Measurements from ENCODE around the gene NRGN.
A peak's percentile ranks its signal among the peaks of the same experiment; 100 is the strongest.
"Not testable (repeated sequence)": the region's sequence is repeated elsewhere in the genome, so short reads cannot be mapped to it uniquely, and the experiment has no call there.

NRGN gene

DNA sequence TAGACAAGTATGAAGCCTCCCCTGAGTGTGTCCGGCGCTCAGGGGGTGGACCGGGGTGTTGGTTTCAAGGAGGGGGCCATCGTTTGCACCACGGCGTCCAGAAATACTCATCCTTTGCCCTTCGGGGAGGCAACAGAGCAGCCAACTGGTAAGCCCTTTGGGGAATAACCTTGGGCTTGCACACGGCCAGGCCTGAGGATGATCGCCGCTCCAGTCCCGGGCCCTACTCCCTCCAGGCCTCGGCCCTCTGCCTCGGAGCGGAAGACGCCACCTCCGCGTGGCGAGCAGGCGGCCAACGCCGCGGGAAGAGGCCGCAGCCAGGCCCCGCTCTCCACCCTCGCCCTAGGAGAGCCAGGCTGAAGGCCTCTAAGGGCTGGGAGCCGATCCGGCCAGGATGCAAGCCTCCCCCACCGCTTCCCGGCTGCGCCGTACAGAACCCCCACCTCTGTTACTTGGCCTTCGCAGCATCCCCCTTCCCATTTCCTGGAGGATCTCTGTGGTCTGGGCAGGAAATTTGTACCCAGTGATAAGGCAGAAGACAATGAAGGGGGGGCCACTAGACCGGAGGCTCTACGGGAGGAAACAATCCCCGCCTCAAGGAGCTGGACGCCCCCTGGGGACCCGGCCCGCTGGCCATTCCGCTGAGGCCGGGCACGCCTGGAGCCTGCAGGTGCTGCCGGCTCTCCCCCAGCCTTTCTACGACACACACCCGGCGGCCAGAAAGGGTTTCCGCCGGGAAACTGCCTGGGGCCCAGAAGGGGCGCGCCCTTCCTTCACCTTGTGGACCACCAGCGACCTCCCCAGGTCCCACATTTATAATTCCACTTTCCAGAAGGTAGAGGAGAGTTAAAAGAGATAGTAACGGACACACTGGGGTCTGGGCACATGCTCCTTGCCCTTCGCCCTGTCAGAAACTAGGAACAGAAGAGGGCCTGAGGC, 19.8 kb downstream of the NRGN start:
- DNase-seq: no peak

DNA sequence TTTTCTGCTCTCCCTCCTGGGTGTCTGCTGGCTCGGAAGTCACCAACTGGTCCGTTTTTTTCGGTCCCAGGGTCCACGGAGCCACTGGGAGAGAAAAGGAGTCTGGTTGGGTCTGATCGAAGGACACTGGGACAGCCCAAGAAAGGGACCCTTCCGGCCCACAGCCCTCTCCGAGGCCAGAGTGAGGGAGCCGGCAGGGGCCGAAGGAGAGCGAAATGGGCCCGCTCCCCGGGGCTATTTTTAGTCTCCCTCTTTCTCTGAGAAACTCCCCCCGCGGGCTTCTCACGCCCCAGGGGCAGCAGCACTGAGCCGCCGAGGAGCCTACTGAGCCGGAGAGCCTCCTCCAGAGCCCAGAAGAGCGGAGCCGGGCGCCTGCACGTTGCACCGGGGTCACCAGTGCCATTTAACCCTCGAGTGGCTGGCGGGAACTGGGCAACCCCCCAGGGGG, 20.5 kb downstream of the NRGN start:
- no peak for DNase-seq

DNA sequence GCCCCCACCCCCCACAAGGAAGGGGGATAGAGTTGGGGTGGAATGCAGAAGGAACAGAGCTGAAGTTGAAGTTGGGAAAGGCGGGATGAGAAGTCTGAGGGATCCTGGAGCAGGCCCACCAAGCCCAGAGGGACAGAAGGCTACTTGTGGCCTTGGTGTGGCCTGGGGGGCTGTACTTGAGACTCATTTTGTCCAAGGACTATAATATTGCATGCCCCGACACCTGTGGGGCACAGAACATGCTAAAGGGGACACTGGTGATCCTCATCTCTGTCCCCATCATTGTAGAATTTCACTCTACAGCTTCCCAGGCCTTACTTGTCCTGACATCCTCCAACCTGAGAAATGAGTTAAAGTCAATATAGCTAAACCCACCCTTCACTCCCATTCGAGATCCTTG, 21.1 kb downstream of the NRGN start:
- DNase-seq: no peak

DNA sequence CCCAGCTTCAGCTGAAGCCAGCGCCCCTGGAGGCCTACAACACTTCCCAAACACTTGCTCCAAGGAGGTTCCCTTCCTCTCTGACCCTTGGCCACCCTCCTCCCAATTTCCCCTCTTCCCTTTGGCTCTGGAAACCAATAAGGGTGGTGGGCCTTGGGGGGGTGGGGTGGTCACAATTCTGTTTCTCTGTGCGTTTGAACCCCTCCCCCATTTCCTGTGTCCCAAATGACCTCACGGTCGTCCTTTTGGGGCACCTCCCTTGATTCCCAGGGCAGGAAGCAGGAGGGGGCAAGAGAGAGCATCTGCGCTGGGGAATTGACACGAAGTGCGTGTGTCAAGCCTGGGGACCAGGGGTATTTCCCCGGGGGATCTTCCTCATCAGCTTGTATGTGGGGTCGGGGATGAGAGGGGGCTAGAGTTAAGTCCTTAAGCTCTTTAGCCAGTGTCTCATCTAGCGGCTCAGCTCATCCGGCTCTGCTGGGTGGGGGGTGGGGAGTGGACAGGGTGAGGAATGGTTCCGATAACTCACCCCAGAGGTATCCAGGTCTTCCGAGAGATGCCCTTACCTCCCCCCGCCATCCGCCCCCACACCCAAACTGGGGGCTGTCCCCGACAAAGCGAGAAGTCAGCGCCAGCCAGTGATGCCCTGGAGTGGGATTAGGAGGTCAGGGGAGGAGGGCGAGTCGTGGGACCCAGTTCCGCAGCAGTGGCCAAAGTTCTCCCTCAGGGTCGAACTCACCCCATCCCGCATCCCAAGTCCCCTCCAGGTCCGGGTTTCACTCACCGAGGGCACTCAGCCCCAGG, 21.8 kb downstream of the NRGN start:
- DNase-seq: no peak

DNA sequence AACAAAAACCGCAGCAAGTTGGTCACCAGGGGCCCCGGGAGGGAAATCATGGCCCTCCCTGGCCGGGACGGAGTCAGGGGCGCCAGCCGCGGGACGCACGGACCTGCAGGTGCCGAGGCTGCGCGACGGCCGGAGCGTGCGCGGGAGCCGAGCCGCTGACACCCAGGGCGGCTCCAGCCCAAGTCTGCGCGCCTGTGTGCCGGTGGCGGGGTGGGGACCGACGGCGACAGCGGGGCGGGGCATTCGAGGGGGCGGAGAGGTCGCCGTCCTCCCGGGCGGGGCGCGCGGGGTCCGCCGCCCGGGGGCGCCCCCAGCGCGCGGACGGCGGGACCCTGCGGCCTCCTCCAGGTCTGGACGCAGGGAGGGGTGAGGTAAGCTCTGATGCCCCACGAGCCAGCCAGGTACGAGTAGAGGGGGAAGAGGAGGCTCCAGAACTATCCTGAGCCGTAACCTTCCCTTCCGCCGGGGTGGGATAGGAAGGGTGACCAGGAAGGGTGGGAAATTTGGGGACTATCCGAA, 22.4 kb downstream of the NRGN start, which contains the start of gene ESAM:
Gene ESAM (minus strand): TSS at position 186 of the 519 bp plus-strand sequence. CDS start 136 bp downstream, at position 50.
- DNase-seq: peak; percentile 61

DNA sequence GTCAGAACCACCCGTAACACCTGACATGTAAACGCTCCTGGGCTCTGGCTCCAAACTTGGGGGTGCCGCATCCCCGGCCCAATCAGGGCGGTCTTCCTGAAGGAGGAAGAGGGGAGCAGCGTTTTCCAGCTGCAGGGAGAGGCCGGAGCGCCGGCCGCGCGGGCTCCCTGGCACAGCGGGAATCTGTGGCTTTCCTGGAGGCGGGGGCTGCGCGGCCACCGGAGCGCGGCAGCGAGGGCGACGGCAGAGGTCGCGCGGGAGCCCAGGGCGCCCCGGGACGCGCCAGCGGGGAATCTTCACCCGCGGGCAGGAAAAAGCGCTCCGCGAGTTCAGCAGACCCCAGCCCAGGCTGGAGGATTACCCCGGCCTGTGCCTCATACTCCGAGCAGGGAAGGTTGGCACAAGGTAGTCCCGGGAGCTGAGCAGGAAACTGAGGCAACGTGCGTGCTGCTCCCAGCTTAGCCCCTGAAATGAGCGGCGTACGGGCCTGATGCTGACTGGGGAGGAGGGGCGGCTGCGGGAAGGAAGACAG, 22.9 kb downstream of the NRGN start:
- DNase-seq: peak; percentile 55

DNA sequence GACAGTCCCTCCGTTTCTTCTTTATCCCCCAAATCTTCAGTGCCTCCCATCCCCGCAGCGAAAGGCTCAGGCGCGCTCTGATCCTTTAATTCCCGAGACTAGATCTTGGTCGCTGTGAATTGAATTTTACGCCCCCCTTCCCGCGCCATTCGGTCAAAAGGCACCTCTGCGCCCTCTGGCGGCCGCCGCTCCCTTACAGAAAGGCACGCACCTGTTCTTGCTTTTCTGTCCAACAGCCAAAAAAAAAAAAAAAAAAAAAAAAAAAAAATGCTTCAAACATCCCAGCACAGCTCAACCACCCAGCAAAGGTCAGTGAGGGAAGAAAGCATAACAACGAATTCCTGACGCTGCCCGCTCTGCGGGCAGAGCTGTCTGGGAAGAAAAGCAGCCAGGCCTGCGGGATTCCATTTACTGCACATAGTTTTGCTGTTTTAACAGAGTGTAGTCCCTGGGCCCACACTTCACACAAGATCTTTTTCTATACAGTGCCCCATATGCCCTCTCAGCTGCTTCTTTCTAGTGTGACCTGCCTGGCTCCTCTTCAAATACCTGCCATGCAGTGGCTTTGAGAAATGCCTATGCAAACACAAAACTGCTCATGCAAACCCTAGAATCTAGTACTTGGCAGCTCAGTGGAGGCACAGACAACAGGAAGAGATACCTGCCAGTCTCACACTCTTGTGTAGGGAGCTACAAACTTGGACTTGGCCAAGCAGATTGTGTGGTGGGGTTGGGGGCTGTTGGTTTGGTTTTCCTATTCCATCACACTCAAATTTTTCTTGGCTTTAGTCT, 23.6 kb downstream of the NRGN start:
- peak; percentile 82 for DNase-seq

DNA sequence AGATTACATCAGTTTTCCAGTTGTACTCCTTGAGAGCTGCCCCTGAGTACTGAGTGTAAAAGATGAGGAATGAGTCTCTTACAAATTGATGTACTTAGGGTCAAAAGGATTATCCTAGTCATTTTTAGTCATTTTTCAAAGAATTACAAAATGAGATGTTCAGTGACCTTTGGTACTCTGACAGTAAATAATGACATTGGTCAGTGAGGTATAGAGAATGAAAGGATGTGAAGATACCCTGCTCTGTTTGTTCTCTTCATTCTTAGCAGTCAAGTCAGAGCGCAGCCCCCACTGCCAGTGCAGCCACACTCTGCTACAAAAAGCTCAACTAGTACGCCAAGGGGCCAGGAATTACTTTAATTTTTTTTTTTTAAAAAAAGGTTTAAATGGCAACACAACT, 26.4 kb downstream of the NRGN start:
- DNase-seq: no peak

DNA sequence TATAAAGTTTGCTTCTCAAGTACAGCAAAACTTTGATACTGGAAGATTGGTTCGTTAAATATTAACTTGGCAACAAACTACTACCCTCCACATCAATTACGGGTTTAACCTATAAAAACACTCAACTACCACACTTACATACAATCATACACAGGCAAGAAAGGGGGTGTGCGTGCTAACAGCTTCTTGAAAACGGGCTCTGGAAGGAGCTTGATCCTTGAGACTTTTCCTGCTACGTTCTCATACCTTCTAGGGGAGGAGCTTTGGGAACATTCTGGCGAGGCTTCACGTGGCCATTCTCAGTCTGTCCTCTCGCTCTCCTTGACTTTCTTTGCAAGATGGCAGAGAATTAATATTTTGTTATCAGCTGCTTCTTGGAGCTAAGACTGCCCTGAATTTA, 29.2 kb downstream of the NRGN start:
- DNase-seq: no peak

DNA sequence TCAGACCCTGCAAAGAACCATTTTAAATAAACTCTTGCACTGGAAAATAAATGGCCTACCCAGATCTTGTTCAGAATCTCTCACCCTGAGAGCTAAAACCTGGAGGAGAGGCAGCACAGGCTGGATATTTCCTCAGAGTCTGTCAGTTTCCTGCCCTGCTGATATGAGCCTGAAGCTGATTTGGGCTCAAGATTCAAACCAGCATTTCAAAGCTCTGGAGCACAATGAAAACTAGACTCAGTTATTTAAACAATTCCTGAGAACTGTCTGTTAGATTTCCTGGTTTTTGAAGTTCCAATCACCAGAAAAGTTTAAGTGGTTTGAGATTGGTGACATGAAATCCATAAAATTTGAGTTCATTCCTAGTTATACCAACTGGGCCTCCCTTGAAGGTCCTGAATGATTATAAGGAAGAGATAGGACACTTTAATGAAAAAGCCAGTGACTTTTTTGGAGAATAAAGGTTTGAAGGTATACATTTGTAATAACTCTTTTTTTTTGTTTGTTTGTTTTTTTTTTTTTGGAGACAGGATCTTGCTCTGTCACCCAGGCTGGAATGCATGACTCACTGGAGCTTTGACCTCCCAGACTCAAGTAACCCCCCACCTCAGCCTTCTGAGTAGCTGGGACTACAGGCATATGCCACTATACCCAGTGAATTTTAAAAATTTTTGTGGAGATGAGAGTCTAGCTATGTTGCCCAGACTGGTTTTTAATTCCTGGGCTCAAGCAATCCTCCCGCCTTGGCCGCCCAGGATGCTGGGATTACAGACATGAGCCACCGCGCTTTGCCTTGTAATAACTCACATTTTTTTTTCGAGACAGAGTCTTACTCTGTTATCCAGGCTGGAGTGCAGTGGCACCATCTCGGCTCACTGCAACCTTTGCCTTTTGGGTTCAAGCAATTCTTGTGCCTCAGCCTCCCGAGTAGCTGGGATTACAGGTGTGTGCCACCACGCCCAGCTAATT, 30.3 kb downstream of the NRGN start:
- no peak for DNase-seq

DNA sequence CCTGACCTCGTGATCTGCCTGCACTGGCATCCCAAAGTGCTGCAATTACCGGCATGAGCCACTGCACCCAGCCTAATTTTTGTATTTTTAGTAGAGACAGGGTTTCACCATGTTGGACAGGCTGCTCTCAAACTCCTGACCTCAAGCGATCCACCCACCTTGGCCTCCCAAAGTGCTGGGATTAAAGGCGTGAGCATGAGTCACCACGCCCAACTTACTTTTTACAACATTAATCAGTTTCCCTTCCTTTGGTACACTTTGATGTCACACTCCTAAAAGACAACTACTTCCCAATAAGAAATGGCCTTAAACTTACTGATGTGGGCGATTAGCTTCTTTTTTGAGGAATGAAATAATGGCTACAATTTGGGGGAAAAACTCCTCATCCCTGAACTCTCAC, 31.2 kb downstream of the NRGN start:
- DNase-seq: not testable (repeated sequence)

DNA sequence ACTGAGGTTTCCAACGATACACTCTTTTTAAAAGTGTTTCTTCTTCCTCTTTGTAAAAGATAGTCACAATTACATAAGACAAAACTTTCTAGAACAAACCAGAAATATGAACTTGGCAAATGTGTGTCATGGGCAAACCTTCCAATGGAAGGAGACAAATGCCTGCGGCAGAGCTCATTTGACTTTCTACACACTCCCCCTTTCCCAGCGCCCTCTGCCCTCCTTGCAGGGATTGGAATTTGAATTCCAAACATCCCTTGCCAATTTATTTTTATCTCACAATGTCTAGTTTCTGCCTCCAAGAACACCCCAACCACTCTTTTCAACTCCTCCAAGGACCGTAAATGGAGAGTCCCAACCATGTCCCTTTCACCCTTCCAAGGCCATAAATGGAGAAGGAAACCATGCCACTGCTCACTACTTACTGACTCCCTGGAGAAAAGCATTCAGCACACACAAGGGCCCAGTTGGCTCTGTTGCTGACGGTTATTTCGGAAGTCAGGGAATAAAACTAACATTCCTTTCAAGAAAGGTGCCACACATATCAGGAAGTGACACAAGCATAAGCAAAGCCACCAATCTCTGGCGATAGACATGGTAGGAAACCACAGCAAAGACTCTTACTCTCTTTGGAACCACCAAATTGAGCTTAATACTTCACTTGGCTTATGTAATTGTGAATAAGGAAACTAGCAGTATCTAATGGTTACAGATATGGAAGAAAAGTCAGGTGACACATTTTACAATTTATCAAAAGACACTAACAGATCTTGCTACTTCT, 37.3 kb downstream of the NRGN start:
- no peak for DNase-seq

DNA sequence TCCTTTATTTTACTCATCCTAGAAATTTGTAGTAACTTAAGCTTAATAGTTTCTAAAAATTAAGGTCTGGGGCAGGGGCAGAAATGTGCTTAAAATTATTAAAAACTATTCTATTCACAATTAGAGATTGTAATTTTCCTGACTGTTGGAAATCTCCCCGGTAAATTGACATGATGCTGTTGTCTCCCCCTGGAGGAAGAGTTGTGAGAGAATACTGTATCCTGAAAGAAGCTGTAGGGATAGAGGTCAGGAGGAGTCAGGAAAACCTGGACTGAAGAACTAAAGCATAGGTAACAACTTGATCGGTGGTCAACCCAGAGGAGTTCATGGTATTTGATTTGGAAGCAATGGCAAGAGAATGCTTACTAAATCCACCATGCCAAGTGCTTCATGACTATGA, 38.5 kb downstream of the NRGN start:
- DNase-seq: no peak

DNA sequence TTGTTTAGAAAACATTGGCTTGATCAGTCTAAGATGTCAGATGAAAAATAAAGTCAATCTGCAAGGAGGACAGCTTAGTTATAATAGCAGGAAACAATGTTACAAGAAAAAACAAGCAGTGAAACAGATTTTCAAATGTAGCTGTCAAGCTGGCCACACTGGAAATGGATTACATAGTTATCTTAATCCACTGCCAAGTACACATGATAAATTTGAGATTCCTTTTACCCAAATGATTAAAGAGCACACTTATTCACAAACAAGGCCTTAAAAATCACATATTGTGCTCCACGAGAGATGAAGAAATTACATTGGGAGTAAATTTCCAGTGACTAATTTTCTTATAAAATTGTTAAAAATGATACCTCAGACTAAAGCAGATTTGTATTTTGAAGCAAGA, 39.8 kb downstream of the NRGN start:
- DNase-seq: no peak

DNA sequence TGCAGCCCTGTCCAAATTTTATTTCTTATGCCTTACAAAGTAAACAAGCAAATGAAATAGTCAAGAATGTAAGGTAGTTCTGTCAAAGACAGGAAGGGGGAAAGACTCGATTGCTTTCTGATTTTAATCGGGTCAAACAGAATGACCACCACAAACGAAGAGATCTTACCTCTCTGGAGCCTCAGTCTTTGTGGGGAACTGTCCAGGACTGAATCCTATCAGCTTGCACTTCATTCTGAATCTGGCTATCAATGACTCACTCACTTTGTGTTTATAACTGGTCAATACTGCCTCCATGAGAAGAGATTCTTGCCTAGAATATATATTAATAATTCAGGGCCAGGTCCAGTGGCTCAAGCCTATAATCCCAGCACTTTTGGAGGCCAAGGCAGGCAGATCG, 43.3 kb downstream of the NRGN start:
- DNase-seq: no peak

DNA sequence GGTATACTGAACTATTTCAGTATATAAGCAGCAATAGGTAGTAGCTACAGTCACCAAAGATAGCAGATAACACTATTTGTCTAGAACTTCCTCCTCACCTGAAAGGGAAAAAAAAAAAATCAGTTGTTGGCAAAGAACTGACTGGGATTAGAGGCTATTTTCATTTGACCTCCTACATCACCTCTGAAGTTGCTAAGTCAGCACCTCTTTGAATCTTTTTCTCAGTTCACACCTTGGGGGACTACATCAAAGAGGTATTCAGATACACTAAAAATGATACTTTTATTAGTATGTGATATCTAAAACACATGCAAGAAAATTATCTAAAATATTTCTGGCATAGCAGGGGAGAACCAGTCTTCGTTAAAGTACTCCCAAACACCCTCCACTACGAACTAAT, 44.3 kb downstream of the NRGN start:
- no peak for DNase-seq

DNA sequence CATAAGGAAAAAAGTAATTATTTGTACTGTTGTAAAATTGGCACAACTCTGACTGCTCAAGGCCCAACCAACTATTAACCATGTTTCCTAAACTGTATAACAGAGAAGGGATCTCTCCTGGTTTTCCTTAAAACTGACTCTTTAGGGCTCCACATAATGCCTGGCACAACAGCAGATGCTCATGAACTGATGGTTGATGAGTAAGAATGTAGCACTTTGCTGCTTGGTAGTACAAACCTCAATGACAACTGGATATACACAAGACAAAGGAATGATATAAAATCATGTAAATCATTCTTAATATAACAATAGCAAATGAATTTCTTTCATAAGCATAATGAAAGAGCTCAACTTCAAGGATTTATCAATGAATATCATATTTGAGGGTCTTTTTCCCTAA, 48.8 kb downstream of the NRGN start:
- no peak for DNase-seq

DNA sequence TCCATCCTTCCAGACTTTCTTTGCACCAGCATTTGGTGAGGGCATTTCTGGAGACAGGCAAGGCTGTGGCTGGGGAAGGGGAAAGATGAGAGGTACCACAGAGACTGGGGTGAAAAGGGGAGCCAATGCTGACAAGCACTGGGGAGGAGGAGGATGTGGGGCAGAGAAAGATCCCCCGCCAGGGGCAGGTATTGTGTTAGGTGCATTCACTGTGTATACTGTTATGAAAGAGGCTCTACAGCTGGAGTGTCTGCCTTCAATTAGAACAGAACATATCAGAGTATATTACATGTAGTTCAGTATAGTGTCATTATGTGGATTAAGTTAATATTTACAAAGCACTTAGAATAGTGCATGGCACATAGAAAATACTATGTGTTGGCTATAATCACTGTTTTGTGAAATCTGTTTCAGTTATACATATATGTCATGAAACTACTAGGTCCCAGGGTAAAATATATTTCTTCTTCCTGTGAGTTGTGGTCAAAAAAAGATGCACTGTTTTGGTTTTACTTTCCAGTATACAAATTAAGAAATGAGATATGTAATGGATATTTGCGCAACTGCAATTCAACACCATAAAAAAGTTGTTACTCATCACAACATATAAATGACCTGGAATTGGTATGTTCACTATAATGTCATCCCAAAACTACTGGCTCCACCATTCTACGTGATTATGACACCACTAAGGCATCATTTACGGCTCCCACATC, 52.0 kb downstream of the NRGN start:
- DNase-seq: peak; percentile 66

DNA sequence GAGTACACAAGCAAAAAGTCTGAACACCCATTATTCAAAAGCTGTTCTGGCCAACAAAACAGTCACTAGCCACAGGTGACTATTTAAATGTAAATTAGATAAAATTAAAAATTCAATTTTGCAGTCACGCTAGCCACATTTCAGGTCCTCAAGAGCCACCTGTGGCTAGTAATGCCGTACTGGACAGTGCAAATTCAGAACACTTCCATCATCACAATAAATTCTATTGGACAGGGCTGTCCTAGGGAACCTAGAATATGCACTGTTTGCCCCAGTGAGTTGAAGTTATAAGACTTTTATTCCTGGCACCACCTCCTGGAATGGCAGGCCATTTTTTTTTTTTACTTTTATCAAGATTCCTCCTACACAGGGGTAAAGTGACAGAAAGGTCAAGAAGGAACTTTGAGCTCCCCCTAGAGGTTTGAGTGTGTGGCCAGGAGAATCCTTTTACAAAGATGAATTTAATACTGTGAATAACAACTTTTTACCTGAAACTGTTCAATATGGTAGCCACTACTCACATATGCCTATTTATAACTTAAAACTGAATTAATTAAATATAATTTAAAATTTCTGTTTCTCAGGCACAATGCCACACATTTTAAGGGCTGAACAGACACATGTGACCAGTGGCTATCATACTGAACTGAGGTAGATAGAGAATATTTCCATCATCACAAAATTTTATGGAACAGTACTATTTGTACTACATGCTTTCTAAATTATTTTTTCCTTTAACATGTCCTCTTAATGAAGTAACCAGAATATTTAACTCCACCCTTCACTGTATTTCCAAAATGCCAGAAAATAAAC, 53.9 kb downstream of the NRGN start:
- peak; percentile 54 for DNase-seq

All from NCI-H69 (cell line).